D721Med (cell line): ENCODE results near the gene CST7.

Experiments used
- DNase-seq: peaks from one replicate; pipeline ENCODE4 v3.0.0; 2011; ENCODE audit warnings: low spot score; ENCODE audit not compliant: insufficient read length
- FAIRE-seq: peaks from 2 replicates; lab custom pipeline; 2011; peaks lifted over from hg19 to GRCh38; lab: Jason Lieb, UNC
- CTCF ChIP-seq: IDR thresholded peaks from 2 replicates; pipeline ENCODE4 v1.5.1; 2012; ENCODE audit warnings: mild to moderate bottlenecking, control low read depth; ENCODE audit not compliant: insufficient read depth; ENCODE audit errors: missing control alignments

Gene CST7

GRCh38 chr20:24958506-24959385, 9.7 kb downstream of the CST7 start:
- no peak for FAIRE-seq
- no peak for DNase-seq
- no peak for TF ChIP-seq CTCF

- FAIRE-seq (no peak), DNase-seq (no peak)
- TF ChIP-seq CTCF = no peak
Measured at GRCh38 chr20:24959591-24960301, 10.7 kb downstream of the CST7 start.

- no peak for TF ChIP-seq CTCF
- FAIRE-seq = no peak
Measured at GRCh38 chr20:24960302-24960801, 11.3 kb downstream of the CST7 start.

GRCh38 chr20:24960861-24961260, 11.8 kb downstream of the CST7 start:
- no peak for DNase-seq
- FAIRE-seq = no peak
- no peak for TF ChIP-seq CTCF

More at GRCh38 chr20:24960302-24960801, 11.3 kb downstream of the CST7 start:
- DNase-seq = no peak

- FAIRE-seq (no peak), DNase-seq (no peak)
- TF ChIP-seq CTCF = no peak
Measured at GRCh38 chr20:24961384-24962181, 12.5 kb downstream of the CST7 start.

- no peak for FAIRE-seq
- no peak for TF ChIP-seq CTCF
- no peak for DNase-seq
Measured at GRCh38 chr20:24962182-24962492, 13.1 kb downstream of the CST7 start.
